Ectodermal cell (in vitro differentiated cells): ENCODE data around the gene SNIP1.
"Not testable (repeated sequence)": the region's sequence is repeated elsewhere in the genome, so short reads cannot be mapped to it uniquely, and the experiment has no call there.

Experiments
- H3K27ac ChIP-seq: 2 replicates; pipeline ENCODE4 v1.7.0; 2013; ENCODE audit warnings: mild to moderate bottlenecking, low read depth, low read length; ENCODE audit not compliant: insufficient read depth, poor library complexity, severe bottlenecking
- H3K27me3 ChIP-seq: 2 replicates; pipeline ENCODE4 v1.7.0; 2013; ENCODE audit warnings: mild to moderate bottlenecking, low read length; ENCODE audit not compliant: insufficient read depth, control insufficient read depth, poor library complexity, severe bottlenecking
- H3K36me3 ChIP-seq: one replicate; pipeline ENCODE4 v1.7.0; 2013; ENCODE audit warnings: low read length; ENCODE audit not compliant: control insufficient read depth, insufficient read depth
- H3K4me1 ChIP-seq: one replicate; pipeline ENCODE4 v1.7.0; 2013; ENCODE audit warnings: low read length; ENCODE audit not compliant: control insufficient read depth, insufficient read depth
- H3K4me3 ChIP-seq: 2 replicates; pipeline ENCODE4 v1.7.0; 2013; ENCODE audit warnings: low read depth, low read length, control low read depth; ENCODE audit not compliant: insufficient read depth
- H3K9me3 ChIP-seq: 2 replicates; pipeline ENCODE4 v1.7.0; 2013; ENCODE audit warnings: mild to moderate bottlenecking, low read length, moderate library complexity; ENCODE audit not compliant: control insufficient read depth
- WGBS, 2 experiments: methylation state at CpG; one replicate each; pipeline ENCODE4 v1.1.7; 2013; ENCODE audit warnings: missing lambda C conversion rate in 2 of 2; 5-methylcytosine and 5-hydroxymethylcytosine counted together

SNIP1 gene

DNA sequence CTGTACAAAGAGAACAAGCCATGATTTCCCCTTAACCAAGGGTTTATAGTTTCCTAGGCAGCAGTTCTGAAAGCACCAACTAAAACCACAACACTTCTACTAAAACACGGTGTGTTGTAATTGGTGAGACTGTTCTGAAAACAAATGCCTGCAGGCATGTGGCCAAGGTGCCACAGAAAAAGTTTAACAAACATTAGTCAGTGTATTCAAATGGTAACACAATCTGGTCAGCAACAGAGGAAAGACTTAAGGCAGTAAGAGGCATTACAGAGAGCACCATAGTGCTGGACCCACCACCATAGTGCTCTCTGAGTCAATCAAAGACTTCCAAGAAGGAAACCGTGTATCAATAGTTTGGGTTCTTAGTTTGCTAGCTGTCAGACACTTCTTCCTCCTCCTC lies 16.7 kb downstream of the SNIP1 start:
- Histone ChIP-seq H3K36me3 (peaks cover 28% of the 10 kb centered on the region), H3K4me3 (no peak overlapping the region), H3K9me3 (no peaks in the 10 kb centered on the region), H3K27me3 (no peaks in the 10 kb centered on the region), H3K27ac (no peak overlapping the region), H3K4me1 (no peaks in the 10 kb centered on the region)
- WGBS, 2 experiments, result 78 to 100% methylated on average over 2 of the region's 2 CpGs

DNA sequence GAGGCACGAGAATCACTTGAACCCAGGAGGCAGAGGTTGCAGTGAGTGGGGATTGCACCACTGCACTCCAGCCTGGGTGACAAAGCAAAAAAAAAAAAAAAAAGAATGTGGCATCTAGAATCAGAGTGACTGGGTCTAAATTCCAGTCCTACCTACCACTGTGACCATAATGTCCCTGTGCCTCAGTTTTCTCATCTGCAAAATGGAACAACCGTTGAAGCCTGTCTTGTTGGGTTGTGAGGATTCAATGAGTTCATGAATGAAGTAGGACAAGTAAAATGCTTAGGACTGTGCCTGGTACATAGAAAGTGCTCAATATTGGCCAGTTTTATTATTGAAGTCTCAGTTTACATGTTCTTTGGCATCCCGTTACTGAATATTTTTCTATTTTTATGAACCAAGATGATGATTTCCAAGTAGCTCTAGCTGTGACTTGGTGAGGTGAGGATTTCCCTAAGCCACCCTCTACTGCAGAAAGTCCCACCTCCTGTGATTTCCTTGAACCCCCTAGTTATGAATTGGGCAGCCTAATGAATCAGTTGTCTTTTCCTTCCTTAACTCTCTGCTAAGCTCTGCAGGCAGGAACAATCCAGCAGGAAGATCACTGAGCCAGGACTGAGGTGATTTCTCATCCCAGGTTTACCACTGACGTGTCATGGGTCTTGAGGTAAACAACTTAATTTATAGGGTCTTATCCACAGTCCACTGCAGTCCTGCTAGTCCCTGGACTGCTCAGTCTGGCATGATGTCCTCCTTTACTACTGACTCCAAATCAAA lies 20.6 kb downstream of the SNIP1 start:
- no peak overlapping the region for H3K27ac ChIP-seq
- 91 to 92% methylated on average over 4 of the region's 4 CpGs for WGBS, 2 experiments

DNA sequence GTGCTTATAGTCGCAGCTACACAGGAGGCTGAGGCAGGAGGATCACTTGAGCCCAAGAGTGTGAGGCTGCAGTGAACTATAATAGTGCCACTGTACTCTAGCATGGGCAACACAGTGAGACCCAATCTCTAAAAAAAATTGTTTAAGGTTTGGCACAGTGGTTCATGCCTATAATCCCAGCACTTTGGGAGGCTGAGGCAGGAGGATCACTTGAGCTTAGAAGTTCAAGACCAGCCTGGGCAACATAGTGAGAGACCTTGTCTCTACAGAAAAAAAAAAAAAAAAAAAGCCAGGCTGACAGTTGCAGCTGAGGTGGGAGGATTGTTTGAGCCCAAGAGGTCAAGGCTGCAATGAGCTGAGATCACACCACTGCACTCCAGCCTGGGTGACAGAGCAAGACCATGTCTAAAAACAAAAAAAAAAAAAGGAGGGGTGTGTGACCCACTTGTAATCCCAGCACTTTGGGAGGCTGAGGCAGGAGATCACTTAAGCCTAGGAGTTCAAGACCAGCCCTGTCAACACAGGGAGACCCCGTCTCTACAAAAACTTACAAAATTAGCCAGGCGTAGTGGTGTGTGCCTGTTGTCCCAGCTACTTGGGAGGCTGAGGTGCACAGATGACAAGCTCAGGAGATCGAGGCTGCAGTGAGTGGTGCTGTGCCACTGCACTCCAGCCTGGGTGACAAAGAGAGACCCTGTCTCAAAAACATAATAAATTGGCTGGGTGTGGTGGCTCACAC lies 21.5 kb downstream of the SNIP1 start:
- H3K27me3 ChIP-seq, H3K4me1 ChIP-seq, H3K4me3 ChIP-seq, H3K9me3 ChIP-seq, H3K27ac ChIP-seq: not testable (repeated sequence)
- 94% methylated on average over 4 of the region's 4 CpGs for WGBS, 2 experiments
- H3K36me3 ChIP-seq, result peaks cover 11% of the 10 kb centered on the region

More for the DNA sequence above, 20.6 kb downstream of the SNIP1 start:
- H3K27me3 ChIP-seq, result no peaks in the 10 kb centered on the region
- no peaks in the 10 kb centered on the region for H3K9me3 ChIP-seq
- H3K4me3 ChIP-seq, result no peak overlapping the region
- no peaks in the 10 kb centered on the region for H3K4me1 ChIP-seq
- peaks cover 17% of the 10 kb centered on the region for H3K36me3 ChIP-seq

DNA sequence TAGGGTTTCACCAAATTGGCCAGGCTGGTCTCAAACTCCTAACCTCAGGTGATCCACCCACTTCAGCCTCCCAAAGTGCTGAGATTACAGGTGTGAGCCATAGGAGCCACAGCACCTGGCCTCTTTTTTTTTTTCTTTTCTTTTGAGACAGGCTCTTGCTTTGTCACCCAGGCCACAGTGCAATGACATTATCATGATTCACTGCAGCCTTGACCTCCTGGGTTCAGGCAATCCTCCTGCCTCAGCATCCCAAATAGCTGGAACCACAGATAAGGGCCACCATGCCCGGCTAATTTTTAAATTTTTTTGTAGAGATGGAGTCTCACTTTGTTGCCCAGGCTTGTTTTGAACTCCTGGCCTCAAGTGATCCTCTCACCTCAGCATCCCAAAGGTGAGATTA lies 24.2 kb downstream of the SNIP1 start:
- not testable (repeated sequence) for H3K27ac ChIP-seq, H3K4me1 ChIP-seq
- 71 to 87% methylated on average over 1 of the region's 1 CpG for WGBS, 2 experiments

DNA sequence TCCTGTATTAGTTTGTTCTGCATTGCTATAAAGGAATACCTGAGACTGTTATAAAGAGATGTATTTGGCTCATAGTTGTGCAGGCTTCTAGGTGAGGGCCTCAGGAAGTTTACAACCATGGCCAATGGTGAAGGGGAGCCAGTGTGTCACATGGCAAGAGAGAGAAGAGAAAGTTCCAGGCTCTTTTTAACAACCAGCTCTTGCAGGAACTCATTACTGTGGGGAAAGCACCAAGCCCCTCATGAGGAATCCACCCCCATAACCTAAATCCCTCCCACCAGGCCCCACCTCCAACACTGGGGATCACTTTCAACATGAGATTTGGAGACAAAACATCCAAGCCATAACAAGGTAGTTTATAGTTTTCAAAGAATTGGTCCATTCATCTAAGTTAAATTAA lies 34.5 kb downstream of the SNIP1 start:
- peaks cover 13% of the 10 kb centered on the region for H3K27me3 ChIP-seq
- no peak overlapping the region for H3K4me3 ChIP-seq
- H3K4me1 ChIP-seq, result no peaks in the 10 kb centered on the region
- H3K27ac ChIP-seq, result no peak overlapping the region
- H3K9me3 ChIP-seq, result no peaks in the 10 kb centered on the region
- H3K36me3 ChIP-seq, result no peaks in the 10 kb centered on the region

More for the DNA sequence above, 24.2 kb downstream of the SNIP1 start:
- H3K36me3 ChIP-seq, H3K27me3 ChIP-seq, H3K4me3 ChIP-seq, H3K9me3 ChIP-seq: not testable (repeated sequence)

DNA sequence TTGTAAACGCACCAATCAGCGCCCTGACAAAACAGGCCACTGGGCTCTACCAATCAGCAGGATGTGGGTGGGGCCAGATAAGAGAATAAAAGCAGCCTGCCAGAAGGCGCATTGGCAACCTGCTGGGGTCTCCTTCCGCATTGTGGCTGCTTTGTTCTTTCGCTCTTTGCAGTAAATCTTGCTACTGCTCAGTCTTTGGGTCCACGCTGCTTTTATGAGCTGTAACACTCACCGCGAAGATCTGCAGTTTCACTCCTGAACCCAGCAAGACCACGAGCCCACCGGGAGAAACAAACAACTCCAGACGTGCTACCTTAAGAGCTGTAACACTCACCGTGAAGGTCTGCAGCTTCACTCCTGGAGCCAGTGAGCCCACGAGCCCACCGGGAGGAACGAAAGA lies 35.2 kb downstream of the SNIP1 start:
- WGBS, 2 experiments, result 77 to 81% methylated on average over 15 of the region's 15 CpGs
- not testable (repeated sequence) for H3K27ac ChIP-seq

DNA sequence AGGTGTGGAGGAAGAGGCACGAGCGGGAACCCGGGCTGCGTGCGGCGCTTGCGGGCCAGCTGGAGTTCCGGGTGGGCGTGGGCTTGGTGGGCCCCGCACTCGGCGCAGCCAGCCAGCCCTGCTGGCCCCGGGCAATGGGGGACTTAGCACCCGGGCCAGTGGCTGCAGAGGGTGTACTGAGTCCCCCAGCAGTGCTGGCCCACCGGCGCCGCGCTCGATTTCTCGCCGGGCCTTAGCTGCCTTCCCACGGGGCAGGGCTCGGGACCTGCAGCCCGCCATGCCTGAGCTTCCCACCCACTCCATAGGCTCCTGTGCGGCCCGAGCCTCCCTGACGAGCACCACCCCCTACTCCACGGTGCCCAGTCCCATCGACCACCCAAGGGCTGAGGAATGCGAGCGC lies 35.9 kb downstream of the SNIP1 start:
- H3K4me1 ChIP-seq, result not testable (repeated sequence)
- WGBS, 2 experiments, result 96 to 97% methylated on average over 21 to 25 of the region's 31 CpGs

More for the DNA sequence above, 35.2 kb downstream of the SNIP1 start:
- peaks cover 13% of the 10 kb centered on the region for H3K27me3 ChIP-seq
- not testable (repeated sequence) for H3K9me3 ChIP-seq, H3K36me3 ChIP-seq, H3K4me1 ChIP-seq, H3K4me3 ChIP-seq

DNA sequence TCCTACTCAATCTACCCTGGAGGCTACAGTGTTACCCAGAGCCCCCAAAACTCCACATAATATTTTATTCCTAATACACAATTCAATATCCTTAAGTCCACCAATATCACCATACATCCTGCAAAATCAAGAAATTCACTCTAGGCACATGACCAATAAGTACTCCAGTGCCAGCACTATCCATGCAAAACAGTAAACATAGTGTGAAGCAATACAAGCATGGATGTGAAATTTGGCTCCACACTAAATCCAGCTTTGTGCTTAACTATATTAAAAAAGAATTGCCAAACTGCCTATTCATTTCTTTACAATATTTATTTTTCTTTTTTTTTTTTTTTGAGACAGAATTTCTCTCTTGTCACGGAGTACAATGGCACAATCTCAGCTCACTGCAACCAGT lies 36.5 kb downstream of the SNIP1 start:
- Histone ChIP-seq H3K4me3 (no peak overlapping the region), H3K36me3 (no peaks in the 10 kb centered on the region), H3K27me3 (peaks cover 13% of the 10 kb centered on the region), H3K27ac (no peak overlapping the region), H3K4me1 (peaks cover 8% of the 10 kb centered on the region), H3K9me3 (no peaks in the 10 kb centered on the region)
- 95 to 96% methylated on average over 1 of the region's 1 CpG for WGBS, 2 experiments

More for the DNA sequence above, 35.9 kb downstream of the SNIP1 start:
- H3K36me3 ChIP-seq, H3K9me3 ChIP-seq, H3K27ac ChIP-seq, H3K4me3 ChIP-seq: not testable (repeated sequence)
- peaks cover 13% of the 10 kb centered on the region for H3K27me3 ChIP-seq

DNA sequence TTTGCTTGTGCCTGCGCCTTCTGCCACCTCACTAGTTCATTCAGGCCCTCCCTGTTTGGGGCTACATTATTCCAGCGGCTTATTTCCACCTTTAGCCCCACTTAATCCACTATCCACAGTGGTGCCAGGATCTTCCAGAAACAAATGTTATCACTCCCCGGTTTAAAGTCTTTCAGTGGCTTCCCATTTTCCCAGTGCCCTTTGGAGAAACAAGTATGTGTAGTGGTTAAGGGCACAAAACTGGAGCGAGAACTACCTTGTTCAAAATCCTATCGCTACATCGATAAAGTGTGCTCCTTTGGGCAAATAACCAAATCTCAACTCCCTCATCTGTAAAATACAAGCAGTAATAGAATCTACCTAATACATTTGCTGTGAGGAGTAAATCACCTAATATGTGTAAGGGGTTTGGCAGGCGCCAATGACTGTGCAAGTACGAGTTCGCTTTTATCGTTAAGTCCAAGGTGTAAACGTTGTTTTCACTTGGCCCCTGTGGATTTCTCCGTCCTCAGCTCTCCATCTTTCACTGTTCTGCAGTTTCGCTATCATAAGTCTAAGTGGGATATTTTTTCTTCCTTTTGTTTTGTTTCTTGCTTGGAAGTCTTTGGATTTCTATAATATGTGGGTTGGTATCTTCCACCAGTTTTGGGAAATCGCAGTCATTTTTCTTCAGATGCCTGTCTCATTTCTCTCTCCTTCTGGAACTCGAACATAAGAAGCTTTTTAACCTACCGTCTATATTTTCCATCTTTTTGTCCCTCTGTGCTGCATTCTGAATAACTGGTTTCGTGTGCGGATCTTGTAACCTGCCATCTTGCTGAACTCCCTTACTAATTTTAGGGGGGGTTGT lies 38.7 kb downstream of the SNIP1 start:
- Histone ChIP-seq H3K36me3 (no peaks in the 10 kb centered on the region), H3K27me3 (peaks cover 13% of the 10 kb centered on the region), H3K27ac (no peak overlapping the region), H3K4me3 (peak overlapping the region; percentile 89), H3K4me1 (peaks cover 8% of the 10 kb centered on the region), H3K9me3 (no peaks in the 10 kb centered on the region)
- 72 to 73% methylated on average over 15 to 16 of the region's 18 CpGs for WGBS, 2 experiments
